DOHH2 (cell line): Measurements from ENCODE around the gene PHRF1.

ENCODE experiments used
- CTCF ChIP-seq: fragments of 200-600 bp; sonication (generic); IDR thresholded peaks from one replicate; pipeline ENCODE4 v1.5.1; 2014; ENCODE audit warnings: antibody characterized with exemption, mild to moderate bottlenecking, low read depth, low read length; ENCODE audit not compliant: poor library complexity, severe bottlenecking
- EZH2phosphoT487 ChIP-seq: fragments of 200-600 bp; sonication (generic); IDR thresholded peaks from 2 replicates; pipeline ENCODE4 v1.6.1; 2017; ENCODE audit warnings: borderline replicate concordance, mild to moderate bottlenecking, antibody characterized with exemption, low read length, moderate library complexity, mixed read lengths

- no peak for TF ChIP-seq CTCF
- TF ChIP-seq EZH2phosphoT487: no peak
Measured at GRCh38 chr11:584287-584686, 8.0 kb downstream of the PHRF1 start.
